ENCODE results near the gene SPATA33.

DNA sequence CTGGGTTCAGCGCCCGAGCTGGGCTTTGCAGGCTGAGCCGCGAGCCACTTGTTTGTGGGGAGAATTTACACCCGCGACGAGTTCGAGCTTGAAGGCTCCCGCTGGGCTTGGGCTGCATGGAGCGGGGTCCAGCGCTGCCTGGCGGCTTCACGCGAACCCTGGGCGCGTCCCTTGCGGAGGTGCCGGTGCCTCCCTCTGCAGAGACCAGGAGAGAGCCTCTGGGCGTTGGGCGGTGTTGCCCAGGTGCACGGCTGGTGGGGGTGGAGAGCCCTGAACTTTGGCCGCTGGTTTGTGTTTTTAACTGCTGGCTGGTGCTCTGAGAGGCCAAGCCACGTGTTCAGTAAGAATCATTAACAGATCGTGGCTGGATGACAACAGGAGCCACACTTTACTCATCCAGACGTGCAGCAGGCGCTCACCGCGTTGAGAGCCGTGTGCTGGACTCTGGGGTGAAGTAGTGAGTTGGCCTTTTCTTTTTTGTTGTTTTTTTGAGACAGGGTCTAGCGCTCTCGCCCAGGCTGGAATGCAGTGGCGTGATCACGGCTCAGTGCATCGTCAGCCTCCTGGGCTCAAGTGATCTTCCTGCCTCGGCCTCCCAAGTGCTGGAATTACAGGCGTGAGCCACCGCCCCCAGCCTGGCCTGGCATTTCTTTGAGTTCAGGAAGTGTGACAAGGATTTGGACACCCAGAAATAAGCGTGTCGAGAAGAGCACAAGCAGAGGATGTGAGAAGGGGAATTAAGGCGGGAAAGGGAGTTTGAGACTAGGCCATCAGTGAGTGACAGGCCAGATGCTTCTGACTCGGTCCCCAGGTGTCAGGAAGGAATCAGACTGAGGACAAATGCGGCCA lies 29.7 kb downstream of the SPATA33 start:
- TF ChIP-seq CTCF (IDR thresholded peaks at IDR 0.05; ENCODE audit: borderline replicate concordance, extremely low read depth, low read length, poor library complexity, severe bottlenecking) (peak; percentile 20), EZH2 (IDR thresholded peaks at IDR 0.05; ENCODE audit: borderline replicate concordance, low read depth, low read length, severe bottlenecking) (no peak)

Measured in DND-41 (cell line).